Measurements from ENCODE around the gene PLEKHA1. TPM values are rescaled to one million over a fixed set of nuclear protein-coding genes. Genes with fewer than 3 reads are reported as not detected.

PLEKHA1 gene
- total RNA-seq, 2 donors from 2014 or later: 14.2 to 26.5 TPM

DNA sequence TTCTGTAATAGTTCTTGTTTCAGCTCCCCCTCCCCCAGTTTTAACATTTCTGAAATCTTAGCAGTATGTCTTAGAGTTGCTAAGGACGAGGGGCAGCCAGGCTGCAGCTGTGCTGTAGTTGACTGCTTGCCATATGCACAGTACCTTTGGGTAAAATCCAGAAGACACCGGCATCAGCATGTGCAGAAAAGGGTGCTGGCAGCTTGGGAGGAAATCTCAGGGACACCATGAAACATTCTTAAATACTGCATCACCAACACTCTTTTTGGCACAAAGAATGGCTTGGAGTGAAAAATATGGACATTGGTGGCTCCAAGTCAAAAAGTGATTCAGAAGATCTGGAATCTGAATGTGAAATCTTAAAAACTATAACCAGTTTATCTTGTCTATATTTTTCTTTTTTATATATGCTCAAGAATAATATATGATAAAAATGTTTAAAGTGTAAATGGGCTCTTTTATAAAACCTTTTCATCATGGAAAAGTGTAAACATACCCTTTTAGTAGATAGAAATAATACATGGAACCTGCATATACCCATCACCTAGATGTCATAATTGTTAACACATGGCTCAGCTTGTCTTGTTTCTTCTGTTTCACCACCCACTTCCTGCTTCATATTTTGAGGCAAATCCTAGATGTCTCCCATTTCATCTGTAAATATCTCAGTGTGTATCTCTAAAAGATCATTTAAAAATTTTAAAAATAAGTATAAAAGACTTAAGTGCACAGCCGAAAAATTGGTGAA is 45.5 kb downstream of the PLEKHA1 start:
- Histone ChIP-seq H3K36me3 (replicated peaks in 1 of 2; ENCODE audit: insufficient read depth in 1 of 2, low read depth in 2 of 2) (peaks cover 0 to 5% of the 10 kb centered on the region in 2 donors), H3K4me3 (no peak overlapping the region), H3K4me1 (no peaks in the 10 kb centered on the region), H3K27me3 (no peaks in the 10 kb centered on the region), H3K9me3 (no peaks in the 10 kb centered on the region), H3K27ac (no peak overlapping the region)
- TF ChIP-seq, protein P1, sequence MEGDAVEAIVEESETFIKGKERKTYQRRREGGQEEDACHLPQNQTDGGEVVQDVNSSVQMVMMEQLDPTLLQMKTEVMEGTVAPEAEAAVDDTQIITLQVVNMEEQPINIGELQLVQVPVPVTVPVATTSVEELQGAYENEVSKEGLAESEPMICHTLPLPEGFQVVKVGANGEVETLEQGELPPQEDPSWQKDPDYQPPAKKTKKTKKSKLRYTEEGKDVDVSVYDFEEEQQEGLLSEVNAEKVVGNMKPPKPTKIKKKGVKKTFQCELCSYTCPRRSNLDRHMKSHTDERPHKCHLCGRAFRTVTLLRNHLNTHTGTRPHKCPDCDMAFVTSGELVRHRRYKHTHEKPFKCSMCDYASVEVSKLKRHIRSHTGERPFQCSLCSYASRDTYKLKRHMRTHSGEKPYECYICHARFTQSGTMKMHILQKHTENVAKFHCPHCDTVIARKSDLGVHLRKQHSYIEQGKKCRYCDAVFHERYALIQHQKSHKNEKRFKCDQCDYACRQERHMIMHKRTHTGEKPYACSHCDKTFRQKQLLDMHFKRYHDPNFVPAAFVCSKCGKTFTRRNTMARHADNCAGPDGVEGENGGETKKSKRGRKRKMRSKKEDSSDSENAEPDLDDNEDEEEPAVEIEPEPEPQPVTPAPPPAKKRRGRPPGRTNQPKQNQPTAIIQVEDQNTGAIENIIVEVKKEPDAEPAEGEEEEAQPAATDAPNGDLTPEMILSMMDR (IDR thresholded peaks at IDR 0.05): no peak
- TF ChIP-seq POLR2A (IDR thresholded peaks at IDR 0.05): no peak
- 85 to 92% methylated on average over 3 of the region's 3 CpGs for WGBS, 2 donors
- intact Hi-C loops (cut with DNase I): no loop called here
- no peak for DNase-seq
- ATAC-seq: no peak

DNA sequence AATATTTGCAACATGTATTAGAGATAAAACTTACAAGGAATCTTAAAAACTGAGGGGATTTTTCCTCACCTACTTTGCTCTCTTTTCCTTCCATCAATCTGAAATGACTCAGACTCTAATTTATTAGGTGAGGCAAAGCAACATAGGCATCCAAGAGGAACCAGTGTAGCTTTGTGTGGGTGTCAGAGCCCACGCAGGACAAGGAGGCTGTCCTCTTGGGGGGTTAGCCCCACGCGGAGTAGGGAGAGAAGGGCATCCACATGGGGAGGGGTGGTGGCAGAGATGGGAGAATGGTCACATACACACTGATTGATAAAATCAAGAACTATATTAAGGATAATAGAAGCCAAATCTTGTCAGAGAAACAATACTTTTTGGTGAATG is 46.1 kb downstream of the PLEKHA1 start:
- H3K36me3 ChIP-seq (replicated peaks in 1 of 2; ENCODE audit: insufficient read depth in 1 of 2, low read depth in 2 of 2): peaks cover 0 to 5% of the 10 kb centered on the region in 2 donors
- H3K9me3 ChIP-seq: no peaks in the 10 kb centered on the region
- WGBS, 2 donors: 88 to 98% methylated on average over 3 of the region's 3 CpGs
- intact Hi-C loops (cut with DNase I): no loop called here
- no peak overlapping the region for H3K27ac ChIP-seq
- H3K27me3 ChIP-seq: no peaks in the 10 kb centered on the region
- no peaks in the 10 kb centered on the region for H3K4me1 ChIP-seq
- DNase-seq: no peak
- no peak for TF ChIP-seq POLR2A (IDR thresholded peaks at IDR 0.05)
- TF ChIP-seq, protein P1 (IDR thresholded peaks at IDR 0.05): no peak
- no peak for ATAC-seq
- H3K4me3 ChIP-seq: no peak overlapping the region

DNA sequence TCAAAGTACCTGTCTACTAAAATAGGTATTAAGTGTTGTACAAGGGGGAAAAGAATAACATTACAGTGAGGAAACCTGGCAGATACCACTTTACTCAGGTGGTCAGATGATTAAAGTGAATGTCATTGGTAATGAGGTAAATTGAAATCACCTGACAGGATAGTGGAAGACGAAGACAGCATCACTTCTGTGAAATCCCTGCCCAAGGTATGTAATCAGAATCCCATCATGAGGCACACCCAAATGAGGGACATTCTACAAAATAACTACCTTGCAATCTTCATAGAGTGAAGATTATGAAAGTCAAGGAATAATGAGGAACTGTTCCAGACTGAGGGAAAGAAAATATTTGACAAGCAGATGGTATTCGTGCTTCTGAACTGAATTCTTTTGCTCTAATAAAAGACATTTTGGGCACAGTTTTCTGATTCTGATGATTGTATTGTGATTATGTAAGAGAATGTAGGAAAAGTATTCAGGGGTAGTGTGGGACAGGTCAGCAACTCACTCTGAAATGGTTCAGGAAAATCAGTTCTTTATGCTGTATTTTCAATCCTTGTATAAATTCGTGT is 46.6 kb downstream of the PLEKHA1 start:
- H3K27ac ChIP-seq: no peak overlapping the region
- H3K4me3 ChIP-seq: no peak overlapping the region
- no peak for DNase-seq

GRCh38 chr10:122421742-122422141 is 47.2 kb downstream of the PLEKHA1 start:
- H3K4me3 ChIP-seq: no peak overlapping the region
- H3K36me3 ChIP-seq (replicated peaks in 1 of 2; ENCODE audit: insufficient read depth in 1 of 2, low read depth in 2 of 2): no peaks in the 10 kb centered on the region
- no peaks in the 10 kb centered on the region for H3K27me3 ChIP-seq
- TF ChIP-seq, protein P1 (IDR thresholded peaks at IDR 0.05): no peak
- no peak for TF ChIP-seq POLR2A (IDR thresholded peaks at IDR 0.05)
- H3K9me3 ChIP-seq: no peaks in the 10 kb centered on the region
- no peaks in the 10 kb centered on the region for H3K4me1 ChIP-seq
- H3K27ac ChIP-seq: no peak overlapping the region
- no peak for ATAC-seq
- intact Hi-C loops (cut with DNase I): no loop called here
- DNase-seq: no peak

More for the DNA sequence above, 46.6 kb downstream of the PLEKHA1 start:
- WGBS, 2 donors: 66 to 80% methylated on average over 3 of the region's 3 CpGs
- intact Hi-C loops (cut with DNase I): no loop called here
- Histone ChIP-seq H3K4me1 (no peaks in the 10 kb centered on the region), H3K9me3 (no peaks in the 10 kb centered on the region), H3K27me3 (no peaks in the 10 kb centered on the region), H3K36me3 (replicated peaks in 1 of 2; ENCODE audit: insufficient read depth in 1 of 2, low read depth in 2 of 2) (peaks cover 0 to under 1% of the 10 kb centered on the region in 2 donors)
- TF ChIP-seq POLR2A (IDR thresholded peaks at IDR 0.05): no peak
- TF ChIP-seq, protein P1 (IDR thresholded peaks at IDR 0.05): no peak
- no peak for ATAC-seq
